Measurements from ENCODE around the gene SYNRG. TPM values are rescaled to one million over a fixed set of nuclear protein-coding genes. Genes with fewer than 3 reads are reported as not detected.

The SYNRG gene
- total and polyA plus RNA-seq, 2 donors (not counting 3 experiments of a cell fraction or from before 2014, with no cell fraction given): 15.3 to 42.2 TPM

GRCh38 chr17:37465069-37465616 lies 144.1 kb downstream of the SYNRG start:
- Histone ChIP-seq H3K9me1 (replicated peaks; ENCODE audit: control insufficient read depth, extremely low read depth, insufficient read depth, low read length) (no peaks in the 10 kb centered on the region), H3K9me3 (replicated peaks; ENCODE audit: control insufficient read depth, insufficient read depth, low read length) (no peaks in the 10 kb centered on the region), H3K27ac (ENCODE audit: insufficient read depth, low read depth, low read length) (peak overlapping the region; percentile 94), H2AFZ (ENCODE audit: low read depth, low read length) (no peak overlapping the region), H3K36me3 (ENCODE audit: control insufficient read depth in 2 of 2, extremely low read depth in 1 of 2, insufficient read depth in 2 of 2, low read length in 2 of 2) (peaks cover under 1 to 2% of the 10 kb centered on the region in 2 experiments), H3K9ac (replicated peaks; ENCODE audit: extremely low read depth, insufficient read depth, low read length) (peak overlapping the region; percentile 58), H3K4me2 (ENCODE audit: insufficient read depth, low read length) (peak overlapping the region; percentile 82), H3K79me2 (ENCODE audit: control insufficient read depth, insufficient read depth, low read length) (no peaks in the 10 kb centered on the region), H3K4me1 (ENCODE audit: control insufficient read depth, extremely low read depth, insufficient read depth, low read length) (peaks cover 16% of the 10 kb centered on the region), H3K27me3 (ENCODE audit: control insufficient read depth in 2 of 2, insufficient read depth in 2 of 2, low read length in 2 of 2) (no peaks in the 10 kb centered on the region), H4K20me1 (replicated peaks; ENCODE audit: control insufficient read depth, extremely low read depth, insufficient read depth, low read length) (no peaks in the 10 kb centered on the region), H3K4me3 (replicated peaks in 1 of 3; ENCODE audit: insufficient read depth in 1 of 3, low read depth in 1 of 3, low read length in 3 of 3) (no peak overlapping the region)
- FAIRE-seq (no peak), DNase-seq (ENCODE audit: low read depth, low spot score) (peak; percentile 88)
- BruUV-seq (replicated peaks): no TSS peak
- intact Hi-C loops (cut with micrococcal nuclease) (loop anchor here (1.0 to 2.0 kb wide), 3 partner anchors 12 to 58 kb away; partner anchors contain the start of genes ACACA and TADA2A), dilution Hi-C loops (cut with MboI; ENCODE audit: extremely low pct_ligation_motif_present, low sequenced_read_pairs) (no loop called here)
- POLR2A ChIA-PET: interaction anchor here (0.6 kb wide), 1 partner anchor 58 kb away, joined by 5 read pairs; no protein-coding TSS in a partner anchor
- TF ChIP-seq FOS (IDR thresholded peaks at IDR 0.05; ENCODE audit: borderline replicate concordance, insufficient read depth, low read length): peak; percentile 64
- peak; percentile 47 for TF ChIP-seq POLR2AphosphoS5 (IDR thresholded peaks at IDR 0.05; ENCODE audit: insufficient read depth, low read depth, low read length)
- peak; percentile 45 for TF ChIP-seq GATA2 (IDR thresholded peaks at IDR 0.05; ENCODE audit: insufficient read depth, insufficient read length, low read depth, low read length)
- peak; percentile 90 for TF ChIP-seq JUN (IDR thresholded peaks at IDR 0.05; ENCODE audit: borderline replicate concordance, insufficient read depth, insufficient read length, low read depth)
- TF ChIP-seq, protein P1, sequence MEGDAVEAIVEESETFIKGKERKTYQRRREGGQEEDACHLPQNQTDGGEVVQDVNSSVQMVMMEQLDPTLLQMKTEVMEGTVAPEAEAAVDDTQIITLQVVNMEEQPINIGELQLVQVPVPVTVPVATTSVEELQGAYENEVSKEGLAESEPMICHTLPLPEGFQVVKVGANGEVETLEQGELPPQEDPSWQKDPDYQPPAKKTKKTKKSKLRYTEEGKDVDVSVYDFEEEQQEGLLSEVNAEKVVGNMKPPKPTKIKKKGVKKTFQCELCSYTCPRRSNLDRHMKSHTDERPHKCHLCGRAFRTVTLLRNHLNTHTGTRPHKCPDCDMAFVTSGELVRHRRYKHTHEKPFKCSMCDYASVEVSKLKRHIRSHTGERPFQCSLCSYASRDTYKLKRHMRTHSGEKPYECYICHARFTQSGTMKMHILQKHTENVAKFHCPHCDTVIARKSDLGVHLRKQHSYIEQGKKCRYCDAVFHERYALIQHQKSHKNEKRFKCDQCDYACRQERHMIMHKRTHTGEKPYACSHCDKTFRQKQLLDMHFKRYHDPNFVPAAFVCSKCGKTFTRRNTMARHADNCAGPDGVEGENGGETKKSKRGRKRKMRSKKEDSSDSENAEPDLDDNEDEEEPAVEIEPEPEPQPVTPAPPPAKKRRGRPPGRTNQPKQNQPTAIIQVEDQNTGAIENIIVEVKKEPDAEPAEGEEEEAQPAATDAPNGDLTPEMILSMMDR (IDR thresholded peaks at IDR 0.05; ENCODE audit: extremely low read depth in 1 of 2, insufficient read depth in 1 of 2, low read depth in 1 of 2, low read length in 2 of 2): no peak
- CTCF ChIA-PET: interaction anchor here (1.0 to 1.6 kb wide), 2 partner anchors 11 to 12 kb away, joined by 3 to 4 read pairs; no protein-coding TSS in a partner anchor

Small RNA genes lying within 50 kb of the gene (microRNA-seq; reads per million reads assigned to microRNA genes)
- gene MIR378J (ENCODE audit: borderline number of aligned reads, borderline replicate concordance): not detected

Small RNA genes lying within 50 kb of the gene (small RNA-seq; reads per million reads assigned to genes)
- not detected for gene MIR378J (ENCODE audit: insufficient read depth, insufficient read length, low read depth, low replicate concordance)

Other genes with a start within 250 kb of the SYNRG start
- not detected in 2 replicates for gene C17orf78, start 233.4 kb downstream of the SYNRG start, total RNA-seq
- not detected in 2 replicates for gene C17orf78, start 233.4 kb downstream of the SYNRG start, polyA plus RNA-seq
- gene ACACA, start 202.6 kb downstream of the SYNRG start, total RNA-seq: 116 and 124 TPM in 2 replicates
- gene ACACA, start 202.6 kb downstream of the SYNRG start, polyA plus RNA-seq: 55.3 and 56.8 TPM in 2 replicates
- 20.5 and 22.4 TPM in 2 replicates for gene TADA2A, start 202.5 kb downstream of the SYNRG start, total RNA-seq
- gene TADA2A, start 202.5 kb downstream of the SYNRG start, polyA plus RNA-seq: 9.9 and 11.1 TPM in 2 replicates
- 33.5 and 36.4 TPM in 2 replicates for gene DUSP14, start 119.5 kb downstream of the SYNRG start, total RNA-seq
- gene DUSP14, start 119.5 kb downstream of the SYNRG start, polyA plus RNA-seq: 62.5 and 64.2 TPM in 2 replicates
- gene DDX52, start 34.0 kb upstream of the SYNRG start, total RNA-seq: 48.4 and 58.4 TPM in 2 replicates
- 10.8 and 12.5 TPM in 2 replicates for gene DDX52, start 34.0 kb upstream of the SYNRG start, polyA plus RNA-seq
- not detected in 2 replicates for gene HNF1B, start 135.6 kb upstream of the SYNRG start, total RNA-seq
- not detected in 2 replicates for gene HNF1B, start 135.6 kb upstream of the SYNRG start, polyA plus RNA-seq

Measured in endothelial cell of umbilical vein (primary cell).